ENCODE results near the gene PSME1. TPM values are rescaled to one million over a fixed set of nuclear protein-coding genes. Genes with fewer than 3 reads are reported as not detected.

Gene PSME1
- total RNA-seq, 1 experiment from 2014 or later, result 76.8 TPM

DNA sequence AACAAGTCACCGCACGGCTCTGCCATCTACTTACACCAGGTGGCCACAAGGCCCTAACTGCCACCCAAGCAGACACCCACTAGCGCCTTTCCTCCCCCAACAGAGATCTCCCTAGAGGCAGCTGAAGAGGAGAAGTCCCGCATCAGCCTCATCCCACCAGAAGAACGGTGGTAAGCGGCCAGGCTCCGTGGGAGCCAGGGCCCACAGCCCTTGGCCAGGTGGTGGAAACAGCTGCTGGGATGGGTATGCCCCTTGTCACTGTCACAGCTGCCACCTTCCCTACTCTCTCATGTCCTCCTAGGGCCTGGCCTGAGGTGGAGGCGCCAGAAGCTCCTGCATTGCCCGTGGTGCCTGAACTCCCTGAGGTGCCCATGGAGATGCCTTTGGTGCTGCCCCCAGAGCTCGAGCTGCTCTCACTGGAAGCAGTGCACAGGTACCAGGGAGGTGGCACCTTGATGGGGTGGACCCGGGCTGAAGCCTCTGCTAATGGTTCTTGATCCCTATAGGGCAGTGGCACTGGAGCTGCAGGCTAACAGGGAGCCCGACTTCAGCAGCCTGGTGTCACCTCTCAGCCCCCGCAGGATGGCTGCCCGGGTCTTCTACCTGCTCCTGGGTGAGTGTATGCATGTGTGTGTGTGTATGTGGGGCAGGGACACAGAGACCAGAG lies 43.4 kb downstream of the PSME1 start (continued):
- TF ChIP-seq, protein P1, sequence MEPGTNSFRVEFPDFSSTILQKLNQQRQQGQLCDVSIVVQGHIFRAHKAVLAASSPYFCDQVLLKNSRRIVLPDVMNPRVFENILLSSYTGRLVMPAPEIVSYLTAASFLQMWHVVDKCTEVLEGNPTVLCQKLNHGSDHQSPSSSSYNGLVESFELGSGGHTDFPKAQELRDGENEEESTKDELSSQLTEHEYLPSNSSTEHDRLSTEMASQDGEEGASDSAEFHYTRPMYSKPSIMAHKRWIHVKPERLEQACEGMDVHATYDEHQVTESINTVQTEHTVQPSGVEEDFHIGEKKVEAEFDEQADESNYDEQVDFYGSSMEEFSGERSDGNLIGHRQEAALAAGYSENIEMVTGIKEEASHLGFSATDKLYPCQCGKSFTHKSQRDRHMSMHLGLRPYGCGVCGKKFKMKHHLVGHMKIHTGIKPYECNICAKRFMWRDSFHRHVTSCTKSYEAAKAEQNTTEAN (CRISPR knock-in tag; IDR thresholded peaks at IDR 0.05), result no peak
- TF ChIP-seq, protein P2, sequence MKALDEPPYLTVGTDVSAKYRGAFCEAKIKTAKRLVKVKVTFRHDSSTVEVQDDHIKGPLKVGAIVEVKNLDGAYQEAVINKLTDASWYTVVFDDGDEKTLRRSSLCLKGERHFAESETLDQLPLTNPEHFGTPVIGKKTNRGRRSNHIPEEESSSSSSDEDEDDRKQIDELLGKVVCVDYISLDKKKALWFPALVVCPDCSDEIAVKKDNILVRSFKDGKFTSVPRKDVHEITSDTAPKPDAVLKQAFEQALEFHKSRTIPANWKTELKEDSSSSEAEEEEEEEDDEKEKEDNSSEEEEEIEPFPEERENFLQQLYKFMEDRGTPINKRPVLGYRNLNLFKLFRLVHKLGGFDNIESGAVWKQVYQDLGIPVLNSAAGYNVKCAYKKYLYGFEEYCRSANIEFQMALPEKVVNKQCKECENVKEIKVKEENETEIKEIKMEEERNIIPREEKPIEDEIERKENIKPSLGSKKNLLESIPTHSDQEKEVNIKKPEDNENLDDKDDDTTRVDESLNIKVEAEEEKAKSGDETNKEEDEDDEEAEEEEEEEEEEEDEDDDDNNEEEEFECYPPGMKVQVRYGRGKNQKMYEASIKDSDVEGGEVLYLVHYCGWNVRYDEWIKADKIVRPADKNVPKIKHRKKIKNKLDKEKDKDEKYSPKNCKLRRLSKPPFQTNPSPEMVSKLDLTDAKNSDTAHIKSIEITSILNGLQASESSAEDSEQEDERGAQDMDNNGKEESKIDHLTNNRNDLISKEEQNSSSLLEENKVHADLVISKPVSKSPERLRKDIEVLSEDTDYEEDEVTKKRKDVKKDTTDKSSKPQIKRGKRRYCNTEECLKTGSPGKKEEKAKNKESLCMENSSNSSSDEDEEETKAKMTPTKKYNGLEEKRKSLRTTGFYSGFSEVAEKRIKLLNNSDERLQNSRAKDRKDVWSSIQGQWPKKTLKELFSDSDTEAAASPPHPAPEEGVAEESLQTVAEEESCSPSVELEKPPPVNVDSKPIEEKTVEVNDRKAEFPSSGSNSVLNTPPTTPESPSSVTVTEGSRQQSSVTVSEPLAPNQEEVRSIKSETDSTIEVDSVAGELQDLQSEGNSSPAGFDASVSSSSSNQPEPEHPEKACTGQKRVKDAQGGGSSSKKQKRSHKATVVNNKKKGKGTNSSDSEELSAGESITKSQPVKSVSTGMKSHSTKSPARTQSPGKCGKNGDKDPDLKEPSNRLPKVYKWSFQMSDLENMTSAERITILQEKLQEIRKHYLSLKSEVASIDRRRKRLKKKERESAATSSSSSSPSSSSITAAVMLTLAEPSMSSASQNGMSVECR (CRISPR knock-in tag; IDR thresholded peaks at IDR 0.05; ENCODE audit: borderline replicate concordance), result no peak
- TF ChIP-seq ZBTB21 (CRISPR knock-in tag; IDR thresholded peaks at IDR 0.05; ENCODE audit: borderline replicate concordance), result no peak
- TF ChIP-seq TEAD4 (CRISPR knock-in tag; IDR thresholded peaks at IDR 0.05), result no peak
- TF ChIP-seq ZNF423 (CRISPR knock-in tag; IDR thresholded peaks at IDR 0.05), result no peak
- no peak for TF ChIP-seq NR3C1 (CRISPR knock-in tag; conservative IDR thresholded peaks at IDR 0.05; ENCODE audit: low read depth)
- TF ChIP-seq NR1H2 (CRISPR knock-in tag; IDR thresholded peaks at IDR 0.05), result no peak

DNA sequence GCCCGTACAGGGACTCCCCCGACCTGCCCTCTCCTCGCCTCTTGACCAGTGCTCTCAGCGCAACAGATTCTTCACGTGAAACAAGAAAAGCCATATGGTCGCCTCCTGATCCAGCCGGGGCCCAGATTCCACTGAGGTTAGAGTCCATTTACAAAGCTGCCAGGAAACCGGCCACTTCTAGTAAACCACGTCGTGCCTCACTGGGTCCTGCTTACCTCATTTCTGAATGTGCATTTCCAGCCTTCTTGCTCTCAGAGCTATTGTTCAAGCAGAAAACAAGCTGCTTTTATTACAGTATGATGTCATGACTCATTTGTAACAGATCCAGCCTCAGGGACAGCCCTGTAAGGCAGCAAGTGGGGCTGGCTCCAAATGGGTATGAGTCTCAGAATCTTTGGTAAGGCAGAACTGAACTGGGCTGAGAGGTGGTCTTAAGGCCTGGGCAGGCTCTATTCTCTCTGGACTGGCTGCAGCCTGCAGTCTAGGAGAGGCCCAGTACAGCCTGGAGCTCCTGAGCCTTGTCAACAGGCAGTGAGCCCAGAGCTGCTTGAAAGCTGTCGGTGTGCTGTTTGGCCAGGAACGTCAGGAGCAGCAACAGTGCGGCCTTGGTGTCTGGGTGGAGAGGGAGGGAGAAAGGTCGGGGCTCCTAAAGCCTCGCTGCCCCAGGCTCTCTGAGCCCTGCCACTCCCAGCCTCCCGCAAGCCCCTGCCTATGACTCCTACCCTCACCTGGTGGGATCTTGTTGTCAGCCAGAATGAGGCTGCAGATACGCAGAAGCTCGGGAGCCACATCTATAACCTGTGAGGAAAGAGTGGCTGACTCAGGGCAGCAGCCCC lies 44.2 kb downstream of the PSME1 start:
- peaks cover 37% of the 10 kb centered on the region for H3K36me3 Mint-ChIP-seq
- no peak for DNase-seq (ENCODE audit: low spot score)
- H3K4me1 Mint-ChIP-seq, result no peaks in the 10 kb centered on the region
- no peak for ATAC-seq
- TF ChIP-seq HMGA2 (CRISPR knock-in tag; IDR thresholded peaks at IDR 0.05), result no peak
- TF ChIP-seq ZNF138 (CRISPR knock-in tag; conservative IDR thresholded peaks at IDR 0.05), result no peak
- TF ChIP-seq, protein P2 (CRISPR knock-in tag; IDR thresholded peaks at IDR 0.05; ENCODE audit: borderline replicate concordance), result no peak
- no peak for TF ChIP-seq CBFB (CRISPR knock-in tag; IDR thresholded peaks at IDR 0.05; ENCODE audit: low read depth)
- no peak for TF ChIP-seq GTF2I (CRISPR knock-in tag; conservative IDR thresholded peaks at IDR 0.05)
- TF ChIP-seq NR3C1 (CRISPR knock-in tag; conservative IDR thresholded peaks at IDR 0.05; ENCODE audit: low read depth), result no peak
- TF ChIP-seq SP1 (CRISPR knock-in tag; conservative IDR thresholded peaks at IDR 0.05), result no peak
- no peak for TF ChIP-seq GABPB1 (CRISPR knock-in tag; IDR thresholded peaks at IDR 0.05)
- TF ChIP-seq ZNF416 (CRISPR knock-in tag; IDR thresholded peaks at IDR 0.05), result no peak
- TF ChIP-seq, protein P3, sequence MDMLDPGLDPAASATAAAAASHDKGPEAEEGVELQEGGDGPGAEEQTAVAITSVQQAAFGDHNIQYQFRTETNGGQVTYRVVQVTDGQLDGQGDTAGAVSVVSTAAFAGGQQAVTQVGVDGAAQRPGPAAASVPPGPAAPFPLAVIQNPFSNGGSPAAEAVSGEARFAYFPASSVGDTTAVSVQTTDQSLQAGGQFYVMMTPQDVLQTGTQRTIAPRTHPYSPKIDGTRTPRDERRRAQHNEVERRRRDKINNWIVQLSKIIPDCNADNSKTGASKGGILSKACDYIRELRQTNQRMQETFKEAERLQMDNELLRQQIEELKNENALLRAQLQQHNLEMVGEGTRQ (CRISPR knock-in tag; IDR thresholded peaks at IDR 0.05), result no peak
- no peak for TF ChIP-seq FOXJ3 (CRISPR knock-in tag; IDR thresholded peaks at IDR 0.05; ENCODE audit: borderline replicate concordance)
- no peak for TF ChIP-seq ZNF317 (CRISPR knock-in tag; IDR thresholded peaks at IDR 0.05; ENCODE audit: borderline replicate concordance, low read depth)
- TF ChIP-seq SOX15 (CRISPR knock-in tag; IDR thresholded peaks at IDR 0.05), result no peak
- H3K27me3 Mint-ChIP-seq (ENCODE audit: low read depth), result no peaks in the 10 kb centered on the region
- ChIA-PET CTCF (interaction anchor here (0.6 to 1.1 kb wide), 2 partner anchors 19 to 51 kb away, joined by 3 read pairs; partner anchors contain the start of gene IRF9), POLR2A (no interaction called here)
- no peak overlapping the region for H3K27ac Mint-ChIP-seq
- H3K4me3 Mint-ChIP-seq, result no peak overlapping the region
- no peaks in the 10 kb centered on the region for H3K9me3 Mint-ChIP-seq

All from WTC11 (cell line).